OCI-LY7 (cell line): Measurements from ENCODE around the gene ADM5. TPM values are rescaled to one million over a fixed set of nuclear protein-coding genes. Genes with fewer than 3 reads are reported as not detected.
A peak's percentile ranks its signal among the peaks of the same experiment; 100 is the strongest.

Experiments used
- BruUV-seq: library from RNA; stranded (reverse); fragments of 400-500 nt; replicated peaks from 2 replicates; lab custom pipeline; 2021; lab: Mats Ljungman, UMichigan
- CTCF ChIA-PET: fragments of 300-600 bp; sonication (Branson Sonifier 250); formaldehyde crosslinking; loops from one replicate; lab custom pipeline; 2022; ENCODE audit warnings: antibody characterized with exemption; ENCODE audit not compliant: unreplicated experiment; lab: Charles Lee
- POLR2A ChIA-PET: fragments of 300-600 bp; sonication (Branson Sonifier 250); formaldehyde crosslinking; loops from one replicate; lab custom pipeline; 2022; ENCODE audit warnings: antibody characterized with exemption; lab: Charles Lee
- DNase-seq: peaks from one replicate; pipeline ENCODE4 v3.0.0-alpha.2; 2015; ENCODE audit warnings: low spot score
- H2AFZ ChIP-seq: fragments of 200-600 bp; sonication (generic), shearing (Covaris generic); 2 replicates; pipeline ENCODE4 v1.6.1; 2014; ENCODE audit warnings: mild to moderate bottlenecking, antibody characterized with exemption, low read length, moderate library complexity
- H3K27ac ChIP-seq: fragments of 200-600 bp; sonication (generic); 2 replicates; pipeline ENCODE4 v1.5.1; 2014; ENCODE audit warnings: mixed run types, low read depth, mild to moderate bottlenecking, moderate library complexity, low read length, inconsistent platforms; ENCODE audit not compliant: poor library complexity, severe bottlenecking
- H3K36me3 ChIP-seq: fragments of 200-600 bp; sonication (generic); 2 replicates; pipeline ENCODE4 v1.6.1; 2014; ENCODE audit warnings: mild to moderate bottlenecking, antibody characterized with exemption, low read length, moderate library complexity, mixed read lengths; ENCODE audit not compliant: insufficient read depth
- H3K4me1 ChIP-seq: fragments of 200-600 bp; sonication (generic); 2 replicates; pipeline ENCODE4 v1.5.1; 2014; ENCODE audit warnings: mild to moderate bottlenecking, low read length; ENCODE audit not compliant: insufficient read depth, poor library complexity, severe bottlenecking
- H3K4me2 ChIP-seq: fragments of 200-600 bp; sonication (generic); 2 replicates; pipeline ENCODE4 v1.6.1; 2014; ENCODE audit warnings: mild to moderate bottlenecking, low read length
- H3K4me3 ChIP-seq: fragments of 200-600 bp; sonication (generic); 2 replicates; pipeline ENCODE4 v1.5.1; 2014; ENCODE audit warnings: mild to moderate bottlenecking, low read depth, low read length; ENCODE audit not compliant: poor library complexity, severe bottlenecking
- H3K79me2 ChIP-seq: fragments of 200-600 bp; sonication (generic); 2 replicates; pipeline ENCODE4 v1.6.1; 2016; ENCODE audit warnings: low read depth, mild to moderate bottlenecking, low read length, moderate library complexity, mixed read lengths; ENCODE audit not compliant: insufficient read depth
- H3K9me2 ChIP-seq: fragments of 200-600 bp; sonication (generic); 2 replicates; pipeline ENCODE4 v1.6.1; 2016; ENCODE audit warnings: mild to moderate bottlenecking, low read length, mixed read lengths; ENCODE audit not compliant: insufficient read depth
- H3K9me3 ChIP-seq: fragments of 200-600 bp; sonication (generic); 2 replicates; pipeline ENCODE4 v1.6.1; 2014; ENCODE audit warnings: mild to moderate bottlenecking, mixed run types, low read length, mixed read lengths
- H4K20me1 ChIP-seq: fragments of 200-600 bp; sonication (generic); 2 replicates; pipeline ENCODE4 v1.6.1; 2014; ENCODE audit warnings: mild to moderate bottlenecking, antibody characterized with exemption, low read length, moderate library complexity, mixed read lengths; ENCODE audit not compliant: insufficient read depth
- CTCF ChIP-seq: fragments of 200-600 bp; sonication (generic); conservative IDR thresholded peaks from 2 replicates; pipeline ENCODE4 v1.5.1; 2014; ENCODE audit warnings: mild to moderate bottlenecking, antibody characterized with exemption, low read length, moderate library complexity, mixed read lengths
- EZH2phosphoT487 ChIP-seq: fragments of 200-600 bp; sonication (generic); IDR thresholded peaks from 2 replicates; pipeline ENCODE4 v1.6.1; 2018; ENCODE audit warnings: low read depth, borderline replicate concordance, mild to moderate bottlenecking, mixed run types, antibody characterized with exemption, low read length, moderate library complexity, mixed read lengths
- intact Hi-C: fragments of 100-400 bp; cut with micrococcal nuclease; formaldehyde crosslinking; loops from one replicate; pipeline ENCODE4 v1.10.0; 2022; ENCODE audit not compliant: unreplicated experiment
- total RNA-seq, 2 experiments: library from RNA; depleted of rRNA in 1 of 2; stranded (reverse); fragments of >200 nt in 1 of 2; shearing (Covaris generic) in 1 of 2; gene quantifications; 2 replicates each; pipeline ENCODE4 v1.2.3, GENCODE V29; 2014 to 2022

Gene ADM5
- total RNA-seq, 2 experiments from 2014 or later: 15.3 to 16.5 TPM

- Histone ChIP-seq H3K4me2 (peak overlapping the region; percentile 95), H3K9me3 (no peaks in the 10 kb centered on the region), H3K4me1 (peaks cover 25% of the 10 kb centered on the region), H3K27ac (peak overlapping the region; percentile 31), H3K9me2 (no peaks in the 10 kb centered on the region), H3K4me3 (peak overlapping the region; percentile 96), H2AFZ (no peak overlapping the region), H4K20me1 (0 out of 2 replicates have a peak, but pooled peaks cover 10% of the 10 kb centered on the region), H3K79me2 (peaks cover 56% of the 10 kb centered on the region), H3K36me3 (peaks cover 69% of the 10 kb centered on the region)
- ChIA-PET CTCF (interaction anchor here (0.5 kb wide), 1 partner anchor 86 kb away, joined by 5 read pairs; the partner anchor contains the start of gene AP2A1), POLR2A (no interaction called here)
- peak; percentile 89 for DNase-seq
- intact Hi-C loops: no loop called here
- TF ChIP-seq EZH2phosphoT487 (no peak), CTCF (peak; percentile 96)
- no TSS peak for BruUV-seq
These were observed 8.7 kb upstream of the ADM5 start for GRCh38 chr19:49680421-49681351.

GRCh38 chr19:49681830-49682229 is 7.6 kb upstream of the ADM5 start:
- Histone ChIP-seq H3K4me1 (peaks cover 25% of the 10 kb centered on the region), H3K9me2 (no peaks in the 10 kb centered on the region), H3K79me2 (peaks cover 56% of the 10 kb centered on the region), H3K9me3 (no peaks in the 10 kb centered on the region), H2AFZ (no peak overlapping the region), H3K36me3 (peaks cover 79% of the 10 kb centered on the region), H3K4me2 (no peak overlapping the region), H3K4me3 (no peak overlapping the region), H4K20me1 (0 out of 2 replicates have a peak, but pooled peaks cover 10% of the 10 kb centered on the region), H3K27ac (no peak overlapping the region)
- DNase-seq: no peak
- ChIA-PET CTCF (interaction anchor here (0.6 kb wide), 2 partner anchors 50 to 77 kb away, joined by 3 read pairs; no protein-coding TSS in a partner anchor), POLR2A (no interaction called here)
- BruUV-seq: no TSS peak
- TF ChIP-seq CTCF (no peak), EZH2phosphoT487 (no peak)
- intact Hi-C loops: no loop called here

- POLR2A ChIA-PET: no interaction called here
- Histone ChIP-seq H3K27ac (no peak overlapping the region), H3K4me2 (no peak overlapping the region), H3K4me3 (no peak overlapping the region), H3K9me2 (no peaks in the 10 kb centered on the region), H3K36me3 (peaks cover 83% of the 10 kb centered on the region), H3K4me1 (peaks cover 25% of the 10 kb centered on the region), H4K20me1 (0 out of 2 replicates have a peak, but pooled peaks cover 10% of the 10 kb centered on the region), H3K9me3 (no peaks in the 10 kb centered on the region), H3K79me2 (peaks cover 54% of the 10 kb centered on the region), H2AFZ (no peak overlapping the region)
- no peak for TF ChIP-seq CTCF
- TF ChIP-seq EZH2phosphoT487: no peak
- CTCF ChIA-PET: no interaction called here
- intact Hi-C loops: no loop called here
- no TSS peak for BruUV-seq
- no peak for DNase-seq
These were observed 7.1 kb upstream of the ADM5 start for GRCh38 chr19:49682274-49682673.
